Subcutaneous adipose tissue (tissue), 4 donors: Measurements from ENCODE around the gene INSYN2A. TPM values are rescaled to one million over a fixed set of nuclear protein-coding genes. Genes with fewer than 3 reads are reported as not detected.

Experiments
- CTCF ChIP-seq: fragments of 450-650 bp; IDR thresholded peaks from one replicate; pipeline ENCODE4 v1.5.1; 2016; ENCODE audit warnings: low read depth, mild to moderate bottlenecking, control low read depth, antibody characterized with exemption, moderate library complexity
- total RNA-seq, 4 donors: library from RNA; depleted of rRNA; stranded (reverse); fragments of >200 nt; gene quantifications; one replicate each; pipeline ENCODE4 v1.1.0, GENCODE V29; 2016

Gene INSYN2A
- total RNA-seq, 4 donors from 2014 or later: not detected

GRCh38 chr10:127195041-127195506, 1.3 kb downstream of the INSYN2A start:
- no peak for TF ChIP-seq CTCF

- no peak for TF ChIP-seq CTCF
Measured at GRCh38 chr10:127194599-127194998, 1.8 kb downstream of the INSYN2A start.

GRCh38 chr10:127194111-127194510, 2.3 kb downstream of the INSYN2A start:
- TF ChIP-seq CTCF: no peak

- no peak for TF ChIP-seq CTCF
Measured at GRCh38 chr10:127193125-127193524, 3.3 kb downstream of the INSYN2A start.

- no peak for TF ChIP-seq CTCF
Measured at GRCh38 chr10:127190427-127190826, 6.0 kb downstream of the INSYN2A start.

- no peak for TF ChIP-seq CTCF
Measured at GRCh38 chr10:127189226-127189625, 7.2 kb downstream of the INSYN2A start.

- TF ChIP-seq CTCF: no peak
Measured at GRCh38 chr10:127186813-127187212, 9.6 kb downstream of the INSYN2A start.
